Esophagus muscularis mucosa (tissue), 4 donors: ENCODE measurements around the gene PROZ. TPM values are rescaled to one million over a fixed set of nuclear protein-coding genes. Genes with fewer than 3 reads are reported as not detected.

ENCODE experiments used
- DNase-seq: peaks from one replicate; pipeline ENCODE4 v3.0.0-alpha.2; 2017; ENCODE audit errors: extremely low spot score
- H3K27ac ChIP-seq, 4 donors: fragments of 200-600 bp; sonication (generic); replicated peaks in 1 of 4; 1 replicate in 3 of 4; 2 replicates in 1 of 4; pipeline ENCODE4 v1.5.1; 2016 to 2019; ENCODE audit warnings: mild to moderate bottlenecking in 1 of 4
- H3K27me3 ChIP-seq, 4 donors: fragments of 200-600 bp; sonication (generic); one replicate each; pipeline versions ENCODE4 v1.5.1 to v1.6.0; 2016 to 2019
- H3K36me3 ChIP-seq, 4 donors: fragments of 200-600 bp; sonication (generic); one replicate each; pipeline ENCODE4 v1.5.1; 2016 to 2019
- H3K4me1 ChIP-seq, 4 donors: fragments of 200-600 bp; sonication (generic); one replicate each; pipeline ENCODE4 v1.5.1; 2016 to 2019
- H3K4me3 ChIP-seq, 4 donors: fragments of 200-600 bp; sonication (generic); 1 replicate in 2 of 4; 2 replicates in 2 of 4; pipeline ENCODE4 v1.5.1; 2016 to 2019; ENCODE audit warnings: mild to moderate bottlenecking in 4 of 4, moderate library complexity in 1 of 4
- H3K9me3 ChIP-seq, 4 donors: fragments of 200-600 bp; sonication (generic); 1 replicate in 3 of 4; 2 replicates in 1 of 4; pipeline ENCODE4 v1.5.1; 2016 to 2019
- CTCF ChIP-seq, 3 experiments: fragments of 200-600 bp in 2 of 3; fragments of 450-650 bp in 1 of 3; sonication (generic) in 2 of 3; IDR thresholded peaks; one replicate each; pipeline ENCODE4 v1.5.1; 2017 to 2019; ENCODE audit warnings: antibody characterized with exemption in 3 of 3, mild to moderate bottlenecking in 2 of 3, moderate library complexity in 1 of 3
- EP300 ChIP-seq: sonication (generic); formaldehyde crosslinking; IDR thresholded peaks from one replicate; pipeline ENCODE4 v1.6.1; 2017; ENCODE audit warnings: antibody characterized with exemption
- POLR2A ChIP-seq: fragments of 450-650 bp; IDR thresholded peaks from one replicate; pipeline ENCODE4 v1.6.1; 2017; ENCODE audit warnings: antibody characterized with exemption, moderate library complexity, mild to moderate bottlenecking, low read depth
- POLR2AphosphoS5 ChIP-seq, 2 donors: sonication (generic); formaldehyde crosslinking; IDR thresholded peaks; one replicate each; pipeline ENCODE4 v1.6.1; 2017; ENCODE audit warnings: antibody characterized with exemption in 2 of 2
- WGBS: methylation state at CpG from one replicate; pipeline ENCODE4 v1.1.5; 2018; 5-methylcytosine and 5-hydroxymethylcytosine counted together
- intact Hi-C: fragments of 100-400 bp; cut with DNase I; formaldehyde crosslinking; loops from one replicate; pipeline ENCODE4 v1.15.1; 2023
- total RNA-seq, 4 donors: library from RNA; depleted of rRNA; stranded (reverse); fragments of >200 nt; gene quantifications; one replicate each; pipeline versions ENCODE4 v1.1.0 to v1.2.1, GENCODE V29; 2016

PROZ gene
- total RNA-seq, 4 donors from 2014 or later, result not detected

GRCh38 chr13:113116206-113116800 lies 42.1 kb upstream of the PROZ start:
- WGBS, result 91% methylated on average over 7 of the region's 10 CpGs

GRCh38 chr13:113116871-113117271 lies 41.6 kb upstream of the PROZ start:
- no peak overlapping the region for H3K27ac ChIP-seq
- WGBS, result 89% methylated on average over 8 of the region's 10 CpGs
- intact Hi-C loops, result no loop called here
- H3K36me3 ChIP-seq, result no peaks in the 10 kb centered on the region
- peaks cover 0 to under 1% (median 0%) of the 10 kb centered on the region in 4 donors for H3K4me1 ChIP-seq
- peaks cover 0 to 11% (median 0%) of the 10 kb centered on the region in 4 donors for H3K27me3 ChIP-seq
- no peak for TF ChIP-seq EP300
- TF ChIP-seq POLR2AphosphoS5 (IDR thresholded peaks at IDR 0.05), result no peak
- TF ChIP-seq POLR2A, result no peak
- no peak for TF ChIP-seq CTCF (IDR thresholded peaks at IDR 0.05)
- no peaks in the 10 kb centered on the region for H3K9me3 ChIP-seq
- H3K4me3 ChIP-seq, result no peak overlapping the region
- no peak for DNase-seq

More at GRCh38 chr13:113116206-113116800, 42.1 kb upstream of the PROZ start:
- Histone ChIP-seq H3K4me1 (no peaks in the 10 kb centered on the region), H3K27me3 (peaks cover 0 to 13% (median 0%) of the 10 kb centered on the region in 4 donors), H3K4me3 (no peak overlapping the region), H3K36me3 (no peaks in the 10 kb centered on the region), H3K27ac (no peak overlapping the region), H3K9me3 (no peaks in the 10 kb centered on the region)
- TF ChIP-seq CTCF (IDR thresholded peaks at IDR 0.05), result no peak
- TF ChIP-seq POLR2A, result no peak
- no peak for TF ChIP-seq EP300
- no peak for DNase-seq
- intact Hi-C loops, result no loop called here

GRCh38 chr13:113117335-113117872 lies 41.0 kb upstream of the PROZ start:
- Histone ChIP-seq H3K27ac (no peak overlapping the region), H3K36me3 (no peaks in the 10 kb centered on the region), H3K4me3 (no peak overlapping the region), H3K4me1 (peaks cover 0 to 6% (median 0%) of the 10 kb centered on the region in 4 donors), H3K9me3 (no peaks in the 10 kb centered on the region), H3K27me3 (peaks cover 0 to 9% (median 0%) of the 10 kb centered on the region in 4 donors)
- DNase-seq, result no peak
- intact Hi-C loops, result no loop called here
- TF ChIP-seq POLR2A, result no peak
- TF ChIP-seq POLR2AphosphoS5 (IDR thresholded peaks at IDR 0.05), result no peak
- TF ChIP-seq CTCF (IDR thresholded peaks at IDR 0.05), result no peak
- no peak for TF ChIP-seq EP300
- 90% methylated on average over 23 of the region's 26 CpGs for WGBS

GRCh38 chr13:113117911-113118260 lies 40.6 kb upstream of the PROZ start:
- intact Hi-C loops, result no loop called here
- Histone ChIP-seq H3K9me3 (no peaks in the 10 kb centered on the region), H3K27me3 (peaks cover 0 to 12% (median 0%) of the 10 kb centered on the region in 4 donors), H3K4me3 (no peak overlapping the region), H3K36me3 (no peaks in the 10 kb centered on the region), H3K27ac (no peak overlapping the region), H3K4me1 (peaks cover 0 to 8% (median 2%) of the 10 kb centered on the region in 4 donors)
- DNase-seq, result no peak
- 87% methylated on average over 9 of the region's 9 CpGs for WGBS
- TF ChIP-seq CTCF (IDR thresholded peaks at IDR 0.05) (no peak), POLR2AphosphoS5 (IDR thresholded peaks at IDR 0.05) (no peak), EP300 (no peak), POLR2A (no peak)
